ENCODE measurements around the gene CIAO3.

DNA sequence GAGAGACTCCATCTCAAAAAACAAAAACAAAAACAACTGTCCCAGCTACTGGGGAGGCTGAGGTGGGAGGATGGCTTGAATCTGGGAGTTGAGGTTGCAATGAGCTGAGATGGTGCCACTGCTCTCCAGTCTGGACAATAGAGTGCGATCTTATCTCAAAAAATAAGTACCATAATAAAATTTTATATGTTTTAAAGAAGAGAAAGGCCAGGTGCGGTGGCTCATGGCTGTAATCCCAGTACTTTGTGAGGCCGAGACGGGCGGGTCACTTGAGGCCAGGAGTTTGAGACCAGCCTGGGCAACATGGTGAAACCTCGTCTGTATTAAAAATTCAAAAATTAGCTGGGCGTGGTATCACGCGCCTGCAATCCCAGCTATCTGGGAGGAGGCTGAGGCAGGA is 36.0 kb upstream of the CIAO3 start:
- TF ChIP-seq POLR2A (IDR thresholded peaks at IDR 0.05; ENCODE audit: low read length) = no peak
- TF ChIP-seq GATA1 (IDR thresholded peaks at IDR 0.05; ENCODE audit: low read depth, low read length) = no peak
